Epithelial cell of proximal tubule (primary cell): Measurements from ENCODE around the gene MBNL3. TPM values are rescaled to one million over a fixed set of nuclear protein-coding genes. Genes with fewer than 3 reads are reported as not detected.

Experiments used
- DNase-seq: peaks from one replicate; pipeline ENCODE4 v3.0.0-alpha.2; 2011; ENCODE audit warnings: low read depth
- H3K4me3 ChIP-seq: 2 replicates; pipeline ENCODE4 v1.5.1; 2011; ENCODE audit warnings: low read depth, mild to moderate bottlenecking, low read length
- CTCF ChIP-seq: conservative IDR thresholded peaks from 2 replicates; pipeline ENCODE4 v1.5.1; 2012; ENCODE audit warnings: low read depth, mild to moderate bottlenecking, low read length
- total RNA-seq: library from RNA; depleted of rRNA; stranded (reverse); fragments of >200 nt; gene quantifications from 2 replicates; pipeline ENCODE4 v1.2.3, GENCODE V29; 2015

MBNL3 gene
- total RNA-seq, 1 donor from 2014 or later: 8.4 TPM

GRCh38 chrX:132518401-132518800 lies 29.6 kb upstream of the MBNL3 start:
- no peak overlapping the region for H3K4me3 ChIP-seq
- no peak for DNase-seq
- TF ChIP-seq CTCF: no peak

GRCh38 chrX:132508834-132509233 lies 20.0 kb upstream of the MBNL3 start:
- no peak overlapping the region for H3K4me3 ChIP-seq
- no peak for TF ChIP-seq CTCF
- DNase-seq: no peak

GRCh38 chrX:132505116-132505515 lies 16.3 kb upstream of the MBNL3 start:
- peak; percentile 8 for TF ChIP-seq CTCF
- DNase-seq: no peak
- H3K4me3 ChIP-seq: no peak overlapping the region

GRCh38 chrX:132504417-132504816 lies 15.6 kb upstream of the MBNL3 start:
- no peak overlapping the region for H3K4me3 ChIP-seq

GRCh38 chrX:132501606-132502005 lies 12.8 kb upstream of the MBNL3 start:
- H3K4me3 ChIP-seq: no peak overlapping the region
- TF ChIP-seq CTCF: no peak
- DNase-seq: no peak

More at GRCh38 chrX:132504417-132504816, 15.6 kb upstream of the MBNL3 start:
- DNase-seq: no peak
- TF ChIP-seq CTCF: no peak

- DNase-seq: no peak
- TF ChIP-seq CTCF: no peak
- no peak overlapping the region for H3K4me3 ChIP-seq
These were observed 8.6 kb upstream of the MBNL3 start for GRCh38 chrX:132497432-132497831.

- TF ChIP-seq CTCF: no peak
- no peak for DNase-seq
- H3K4me3 ChIP-seq: no peak overlapping the region
These were observed 4.3 kb upstream of the MBNL3 start for GRCh38 chrX:132493095-132493494.
